SIG-M5 treated with dmso at 0.1 percent for 504 hours (cell line): ENCODE measurements around the gene FAM200B.

Source experiments
- DNase-seq: peaks from one replicate; lab custom pipeline; 2025; ENCODE audit not compliant: unreplicated experiment; lab: John Stamatoyannopoulos, UW

The FAM200B gene

DNA sequence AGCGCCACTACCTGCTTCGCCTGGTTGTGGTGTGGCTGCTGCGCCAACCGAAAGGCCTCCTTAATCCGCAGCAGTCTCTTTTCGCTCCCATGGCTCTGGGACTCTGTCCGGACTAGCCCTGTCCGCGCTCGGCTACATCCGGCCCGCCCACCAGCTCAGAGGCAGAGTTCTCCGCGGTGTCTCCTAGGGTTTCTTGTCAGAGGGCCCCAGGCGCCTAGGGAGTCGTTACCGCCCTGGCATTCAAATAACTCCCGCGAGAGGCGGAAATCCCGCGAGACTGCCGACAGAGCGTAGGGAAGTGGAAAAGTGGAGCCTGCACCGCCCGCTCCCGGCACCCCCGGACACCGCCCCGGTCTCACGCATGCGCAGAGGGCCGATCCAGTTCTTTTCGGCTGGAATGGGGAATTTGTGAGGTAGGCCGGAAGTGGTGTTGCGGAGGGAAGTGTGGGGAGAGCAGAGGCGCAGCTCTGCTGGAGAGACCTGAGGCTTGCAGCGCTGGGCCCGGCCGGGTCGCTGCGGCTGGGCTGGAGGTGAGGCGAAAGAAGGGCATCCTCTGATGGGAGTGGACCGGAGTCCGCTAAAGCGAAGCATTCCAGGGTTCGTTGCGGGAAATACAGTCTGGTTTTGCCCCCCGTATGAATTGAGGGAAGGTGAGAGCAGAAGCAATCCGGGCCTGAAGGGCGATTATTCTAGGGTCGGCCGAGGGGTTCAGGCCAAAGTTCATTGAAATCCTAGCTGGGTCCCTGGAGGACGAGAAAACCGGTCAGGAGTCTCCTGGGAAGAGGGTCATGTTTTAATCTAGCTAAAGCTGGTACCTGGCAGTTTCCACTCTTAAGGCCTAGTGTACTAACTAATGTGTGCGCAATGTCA, at the start of gene FAM200B:
Gene FAM200B, plus strand, starts transcription at position 456 of the 870 bp plus-strand sequence. CDS start 5,151 bp downstream, outside the sequence.
- peak; percentile 96 for DNase-seq

DNA sequence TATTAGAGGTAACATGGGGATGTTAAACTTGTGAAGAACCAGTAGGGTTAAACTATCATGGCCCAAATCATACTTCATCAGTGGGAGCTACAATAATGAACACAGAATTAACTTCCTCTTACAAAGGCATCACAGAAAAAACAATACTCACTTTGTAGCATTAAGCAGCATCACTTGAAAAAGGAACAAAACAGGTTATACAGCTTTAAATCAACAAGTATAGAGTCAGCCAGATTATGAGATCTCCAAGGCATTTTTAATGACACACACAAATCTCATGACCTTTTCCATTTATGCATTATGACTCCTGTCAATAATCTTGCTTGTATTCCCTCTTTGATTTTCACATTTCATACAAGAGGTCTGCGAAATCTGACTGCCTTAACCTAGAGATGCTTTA, 44.8 kb upstream of the FAM200B start:
- peak; percentile 42 for DNase-seq

DNA sequence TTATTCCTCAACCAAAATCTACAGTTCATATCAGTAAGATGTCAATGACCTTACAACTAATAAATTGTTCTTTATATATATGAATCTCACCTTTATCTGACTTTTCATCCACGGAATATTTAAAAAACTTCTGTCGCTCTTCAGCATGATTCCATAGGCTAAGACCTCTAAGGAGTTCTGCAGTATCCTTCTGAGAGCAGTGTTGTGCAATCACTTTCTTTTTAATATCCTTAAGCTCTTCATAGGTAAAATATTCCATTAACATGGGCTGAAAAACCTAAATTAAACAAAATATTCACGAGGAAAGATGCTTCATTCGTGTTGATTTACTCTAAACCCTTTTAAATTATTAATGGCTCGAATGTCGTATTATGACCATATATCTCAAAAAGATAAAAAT, 43.2 kb upstream of the FAM200B start:
- DNase-seq = no peak

DNA sequence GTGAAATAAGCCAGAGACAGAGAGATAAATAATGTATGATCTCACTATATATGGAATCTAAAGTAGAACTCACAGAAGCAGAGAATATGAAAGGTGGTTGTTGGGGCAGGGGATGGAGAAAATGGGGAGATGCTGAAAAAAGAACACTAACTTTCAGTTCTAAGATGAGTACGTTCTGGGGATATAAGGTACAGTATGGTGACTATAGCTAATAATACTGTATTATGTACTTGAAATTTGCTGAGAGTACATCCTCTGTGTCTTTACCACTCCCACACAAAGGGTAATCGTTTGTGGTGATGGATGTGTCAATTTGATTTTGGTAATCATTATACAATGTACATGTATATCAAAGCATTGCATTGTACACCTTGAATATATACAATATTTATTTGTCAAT, 33.0 kb upstream of the FAM200B start:
- DNase-seq = no peak

DNA sequence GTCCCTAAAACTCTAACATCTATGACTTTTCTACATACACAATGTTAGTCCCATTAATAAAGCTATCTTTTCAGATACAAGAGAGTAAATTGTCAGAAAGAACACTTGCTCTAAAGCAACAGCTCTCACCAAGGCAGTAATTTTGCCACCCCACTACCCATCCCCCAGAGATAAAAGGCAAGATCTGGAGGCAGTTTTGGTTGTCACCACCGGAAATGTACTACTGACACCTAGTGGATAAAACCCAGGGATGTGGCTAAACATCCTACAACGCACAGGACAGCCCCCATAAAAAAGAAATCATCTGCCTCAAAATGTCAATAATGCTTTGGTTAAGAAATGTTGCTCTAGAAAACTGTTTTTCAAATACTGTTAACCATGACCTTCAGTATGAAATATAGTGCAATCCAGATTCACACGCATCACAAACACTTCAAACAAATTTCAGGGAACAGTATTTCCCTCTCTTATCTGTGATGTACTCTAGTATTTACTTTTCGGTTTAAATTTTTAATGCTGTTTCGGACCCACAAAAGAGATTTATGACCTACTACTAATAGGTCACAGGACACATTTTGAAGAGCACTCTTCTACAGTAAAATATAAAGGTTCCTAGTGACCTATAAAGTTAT, 31.6 kb upstream of the FAM200B start:
- DNase-seq = peak; percentile 83

DNA sequence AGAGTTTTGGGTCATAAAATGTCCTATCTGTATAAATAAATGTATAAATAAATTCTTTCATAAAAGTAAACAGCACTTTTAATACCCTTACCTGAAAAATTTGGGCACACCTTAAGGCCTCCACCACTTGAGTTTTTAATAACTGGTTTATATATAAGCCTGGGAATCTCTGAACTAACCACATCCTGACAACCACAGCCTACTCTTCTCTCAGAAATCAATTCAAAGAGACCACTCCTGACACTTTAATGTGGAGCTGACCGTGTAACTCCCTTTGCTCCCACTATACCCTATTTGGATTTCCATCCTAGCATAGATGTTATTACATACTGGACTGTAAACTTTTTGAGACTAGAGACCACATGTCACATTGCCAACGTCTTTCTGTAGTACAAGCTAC, 30.0 kb upstream of the FAM200B start:
- no peak for DNase-seq

DNA sequence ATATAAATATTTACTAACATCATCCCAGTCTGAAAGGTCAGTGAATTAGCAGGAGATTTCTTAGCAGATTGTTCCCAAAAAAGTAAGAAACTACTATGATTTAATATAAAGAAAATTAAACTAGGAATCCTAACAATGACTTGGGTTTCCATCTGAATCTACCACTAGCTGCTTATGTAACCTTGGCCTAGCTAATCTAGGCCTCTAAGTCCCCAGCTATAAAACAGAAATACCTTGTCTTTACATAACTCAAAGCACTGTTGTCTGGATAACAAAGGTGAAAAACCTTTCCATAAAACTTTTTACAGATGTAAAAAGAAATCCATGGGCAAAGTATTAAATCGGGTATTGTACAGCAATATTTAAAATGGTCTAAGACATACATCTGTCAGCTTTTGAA, 29.4 kb upstream of the FAM200B start:
- DNase-seq = no peak

DNA sequence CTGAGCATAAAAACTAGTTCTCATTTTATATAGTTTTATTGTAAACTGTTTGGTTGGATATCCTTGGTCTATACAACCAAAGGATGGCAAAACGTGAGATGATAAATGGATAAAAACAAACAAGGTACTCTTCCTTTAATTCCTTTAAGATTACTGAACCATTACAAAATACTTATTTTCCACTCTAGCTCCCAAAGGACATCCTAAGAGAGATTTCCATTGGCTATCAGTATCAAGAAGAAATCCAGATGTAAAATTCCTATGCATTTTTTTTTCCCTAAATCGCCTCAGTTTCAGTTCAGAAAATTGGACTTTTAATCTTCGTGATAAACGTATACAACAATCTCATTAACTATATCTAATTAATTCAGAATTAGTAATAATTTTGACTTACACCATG, 28.8 kb upstream of the FAM200B start:
- DNase-seq = no peak

DNA sequence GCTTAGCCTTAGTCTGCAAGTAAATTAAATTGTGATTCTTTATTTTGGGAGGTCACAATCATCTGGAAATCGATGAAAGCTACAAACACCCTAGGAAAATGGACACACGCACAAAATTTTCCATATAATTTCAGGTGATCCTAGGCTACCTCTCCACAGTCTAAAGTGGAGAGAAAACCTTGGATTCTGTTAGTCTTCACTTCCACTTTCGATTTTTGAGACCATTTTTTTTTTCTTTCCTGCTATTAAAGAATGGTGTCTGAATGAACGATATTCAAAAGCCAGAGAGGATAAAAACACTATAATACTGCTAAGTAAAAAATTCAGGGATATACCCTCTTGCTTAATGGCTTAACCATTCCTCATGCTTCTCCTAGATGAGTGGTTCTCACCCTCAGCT, 28.2 kb upstream of the FAM200B start:
- DNase-seq = no peak

DNA sequence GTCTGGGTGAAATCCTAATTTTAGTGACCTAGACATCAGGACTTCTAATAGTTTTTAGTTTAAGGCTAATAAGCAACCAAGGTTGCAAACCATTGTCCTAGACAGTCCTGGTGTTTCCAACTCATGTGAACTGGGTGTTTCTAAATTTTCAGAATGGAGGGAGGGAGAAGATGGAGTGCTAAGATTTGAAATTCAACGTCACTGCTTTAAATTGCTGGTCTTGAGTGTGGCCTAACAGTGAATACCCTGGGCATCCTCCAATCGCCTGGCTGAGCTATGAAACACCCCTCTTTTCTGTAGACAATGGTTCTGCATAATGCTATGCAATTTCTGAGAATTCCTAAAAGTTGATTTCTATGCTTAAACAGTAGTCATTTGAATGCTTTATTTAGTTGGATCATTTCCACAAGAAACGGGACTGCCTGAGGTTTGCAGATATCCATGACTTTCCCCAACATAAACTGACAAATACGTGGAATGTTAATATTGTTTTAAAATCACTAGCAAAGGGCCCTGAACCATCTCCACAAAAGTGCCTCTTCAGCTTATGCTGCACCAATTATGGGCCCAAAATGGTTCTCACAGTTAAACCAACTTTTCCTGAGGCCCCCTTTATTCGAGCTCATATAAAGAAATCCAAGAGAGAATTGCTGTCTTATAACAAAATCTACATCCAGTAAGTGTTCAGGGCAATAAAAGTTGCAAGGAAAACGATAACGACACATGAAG, 27.6 kb upstream of the FAM200B start:
- peak; percentile 72 for DNase-seq

DNA sequence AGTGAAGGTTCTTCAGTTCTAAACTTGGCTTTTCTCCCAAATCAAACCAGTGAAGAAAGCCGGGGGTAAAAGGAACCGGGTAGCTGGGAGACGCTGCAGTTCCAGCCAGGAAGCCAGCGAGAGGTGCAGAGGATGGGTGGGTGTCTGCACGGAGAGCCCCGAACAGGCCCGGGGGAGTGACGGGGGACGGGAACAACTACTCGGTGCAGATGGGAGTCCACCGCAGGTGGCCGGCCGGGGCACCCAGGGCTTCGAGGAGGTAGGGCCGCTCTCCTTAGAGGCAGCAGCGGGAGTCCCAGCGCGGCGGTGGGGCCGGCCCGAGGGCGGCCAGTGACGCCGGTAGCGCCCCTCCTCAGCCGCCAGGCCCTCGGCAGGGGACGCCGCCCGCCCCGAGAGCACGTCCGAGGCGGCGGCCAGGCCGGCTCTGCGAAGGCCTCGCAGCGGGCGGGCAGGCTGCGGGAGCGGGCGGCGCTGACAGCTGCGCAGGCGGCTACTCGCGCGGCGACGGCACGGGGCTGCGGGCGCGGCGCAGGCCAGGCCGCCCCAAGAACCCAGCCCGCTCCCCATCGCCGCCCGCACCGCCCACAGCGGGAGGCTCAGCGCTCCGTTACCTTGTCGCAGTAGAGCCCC, 26.9 kb upstream of the FAM200B start:
- peak; percentile 17 for DNase-seq

DNA sequence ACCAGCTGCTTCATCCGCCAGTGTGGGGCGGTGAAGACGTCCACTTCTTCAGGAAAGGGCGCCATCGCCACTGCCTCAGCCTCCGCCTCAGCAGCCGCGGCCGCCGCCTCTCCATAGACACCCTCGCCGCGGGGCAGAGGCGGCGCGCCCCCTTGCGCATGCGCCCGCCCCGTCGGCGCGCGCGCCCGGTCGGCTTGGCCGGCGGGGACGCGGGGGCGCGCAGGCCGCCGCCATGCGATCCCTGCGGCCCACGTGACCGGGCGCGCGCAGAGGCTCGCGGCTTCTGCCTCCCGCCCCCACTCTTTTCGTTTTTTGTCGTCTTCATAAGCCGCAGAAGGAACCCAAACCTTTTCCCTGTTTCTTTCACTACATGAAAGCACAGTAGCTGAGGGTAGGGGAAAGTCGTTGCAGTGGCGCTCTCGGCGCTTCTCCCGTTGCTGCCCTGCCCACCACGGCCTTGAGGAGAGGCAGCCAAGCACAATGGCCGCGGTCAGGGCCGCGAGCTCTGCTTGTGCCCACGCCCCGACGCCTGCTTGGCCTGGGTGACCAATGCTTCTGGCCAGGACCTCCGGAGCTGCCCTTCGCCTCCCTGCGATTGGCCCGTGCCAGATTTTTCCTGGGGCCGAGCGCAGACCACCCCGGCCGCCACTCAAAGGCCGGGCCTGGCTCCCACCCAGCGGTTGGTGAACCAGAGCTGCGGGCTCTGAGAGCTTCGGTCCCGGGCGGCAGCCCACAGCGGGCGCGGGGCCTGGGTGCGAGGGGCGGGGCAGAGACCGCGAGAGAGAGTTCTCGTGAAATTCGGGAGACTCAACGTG, 26.2 kb upstream of the FAM200B start, which contains the start of gene FBXL5:
Gene FBXL5, minus strand, starts transcription at position 135 of the 815 bp plus-strand sequence. Its CDS starts 70 bp downstream, at position 65.
- DNase-seq = peak; percentile 72

DNA sequence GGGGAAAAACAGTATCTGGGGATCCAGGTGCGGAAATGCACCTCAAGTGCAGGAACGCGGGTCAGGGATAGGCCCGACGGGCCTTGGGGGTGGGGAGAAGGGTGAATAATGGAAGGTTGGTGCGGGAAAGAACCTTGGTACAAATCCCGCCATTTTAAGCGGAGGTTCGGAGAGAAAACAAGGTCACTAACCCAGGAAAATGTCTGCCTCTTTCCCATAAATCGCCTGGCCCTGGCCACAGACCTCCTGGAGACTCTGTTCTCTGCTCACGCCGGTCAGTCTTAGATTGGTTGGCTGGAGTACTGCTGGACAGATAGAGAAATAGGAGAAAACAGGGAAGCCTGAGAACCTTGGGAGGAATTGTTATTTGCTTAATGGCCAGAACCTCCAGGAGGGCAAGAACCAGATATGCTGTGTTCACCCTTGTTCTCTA, 25.6 kb upstream of the FAM200B start:
- DNase-seq = no peak

DNA sequence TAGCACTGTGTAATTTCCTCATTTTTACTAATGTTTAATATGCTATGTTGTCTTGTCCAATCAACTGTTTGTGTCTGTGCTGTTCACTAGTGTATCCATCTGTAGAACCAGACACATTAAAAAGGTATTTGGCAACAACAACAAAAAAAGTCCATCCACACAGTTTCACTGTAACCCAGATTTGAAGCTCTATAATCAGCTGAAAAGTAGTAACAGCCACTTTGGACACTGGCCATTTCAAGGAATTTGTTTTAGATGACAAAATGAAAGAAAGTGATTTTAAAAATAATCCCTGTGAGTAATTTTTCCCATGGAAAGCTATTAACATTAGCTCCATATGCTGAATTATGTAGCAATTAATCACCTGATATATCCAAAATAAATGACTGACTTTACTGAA, 24.3 kb upstream of the FAM200B start:
- DNase-seq = no peak

DNA sequence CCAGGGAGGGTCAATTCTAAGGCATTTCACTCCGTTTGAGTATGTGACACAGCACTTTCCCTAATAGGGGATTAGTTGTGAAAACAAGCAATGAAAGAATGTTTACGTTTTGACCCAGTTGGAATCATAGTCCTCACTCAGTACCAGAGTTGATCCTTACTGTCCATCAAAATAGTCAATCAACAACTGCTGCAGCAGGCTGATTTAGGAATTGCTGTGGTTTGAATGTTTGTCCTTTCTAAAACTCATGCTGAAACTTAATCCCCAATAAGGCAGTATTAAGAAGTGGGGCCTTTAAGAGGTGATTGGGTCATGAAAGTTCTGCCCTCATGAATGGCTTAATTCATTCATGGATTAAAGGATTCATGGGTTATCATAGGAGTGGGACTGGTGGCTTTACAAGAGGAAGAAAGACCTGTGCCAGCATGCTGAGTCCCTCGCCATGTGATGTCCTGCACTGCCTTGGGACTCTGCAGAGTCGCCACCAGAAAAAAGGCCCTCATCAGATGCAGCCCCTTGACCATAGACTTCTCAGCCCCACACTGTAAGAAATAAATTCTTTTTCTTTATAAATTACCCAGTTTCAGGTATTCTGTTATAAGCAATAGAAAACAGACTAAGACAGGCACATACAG, 23.4 kb upstream of the FAM200B start:
- no peak for DNase-seq

DNA sequence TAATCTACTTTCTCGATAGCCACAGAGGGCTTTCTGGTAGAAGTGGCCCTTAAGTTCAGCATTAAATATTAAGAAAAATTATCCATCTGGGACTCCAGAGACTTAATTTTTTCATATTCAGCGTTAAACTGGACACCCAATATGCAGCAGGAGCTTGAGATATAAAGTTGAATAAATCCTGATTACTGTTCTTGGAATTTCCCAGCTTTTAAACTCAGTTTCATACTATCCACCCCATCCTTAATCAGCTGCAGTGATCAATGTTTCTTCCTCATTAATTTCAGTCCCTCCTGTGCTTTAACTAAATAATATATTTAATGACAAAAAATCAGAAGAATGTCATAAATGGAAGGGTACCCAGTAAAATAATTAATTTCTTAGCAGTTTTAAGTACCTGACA, 22.8 kb upstream of the FAM200B start:
- DNase-seq = no peak

DNA sequence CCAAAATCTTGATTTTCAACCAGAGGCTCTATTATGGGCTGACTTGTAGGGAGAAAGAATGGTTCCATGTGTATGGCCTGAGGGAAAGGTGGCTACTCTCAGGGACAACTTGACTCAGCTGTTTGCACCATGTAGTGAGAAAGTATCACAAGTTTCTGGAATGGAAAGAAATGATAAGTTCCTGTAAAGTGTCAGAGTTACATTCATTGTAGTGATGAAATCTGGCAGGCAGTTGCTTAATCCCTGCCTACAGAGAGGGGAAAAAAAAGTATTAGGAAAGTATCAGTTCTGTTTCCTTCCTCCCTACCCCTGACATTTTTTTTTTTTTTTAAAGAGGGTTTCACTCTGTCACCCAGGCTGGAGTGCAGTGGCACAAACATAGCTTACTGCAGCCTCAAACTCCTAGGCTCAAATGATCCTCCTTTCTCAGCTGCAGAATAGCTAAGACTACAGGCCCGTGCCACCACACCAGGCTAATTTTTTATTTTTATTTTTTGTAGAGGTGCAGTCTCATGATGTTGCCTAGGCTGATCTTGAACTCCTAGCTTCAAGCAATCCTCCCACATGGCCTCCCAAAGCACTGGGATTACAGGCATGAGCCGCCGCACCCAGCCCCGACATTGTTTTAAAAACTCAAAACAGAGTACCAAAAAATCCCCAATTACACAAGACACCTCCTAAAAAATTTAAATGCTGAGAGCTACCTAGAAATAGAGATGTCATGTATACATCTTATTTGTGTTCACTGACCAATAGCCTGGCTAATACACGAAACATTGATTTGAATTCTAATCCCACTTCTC, 21.7 kb upstream of the FAM200B start:
- peak; percentile 96 for DNase-seq

DNA sequence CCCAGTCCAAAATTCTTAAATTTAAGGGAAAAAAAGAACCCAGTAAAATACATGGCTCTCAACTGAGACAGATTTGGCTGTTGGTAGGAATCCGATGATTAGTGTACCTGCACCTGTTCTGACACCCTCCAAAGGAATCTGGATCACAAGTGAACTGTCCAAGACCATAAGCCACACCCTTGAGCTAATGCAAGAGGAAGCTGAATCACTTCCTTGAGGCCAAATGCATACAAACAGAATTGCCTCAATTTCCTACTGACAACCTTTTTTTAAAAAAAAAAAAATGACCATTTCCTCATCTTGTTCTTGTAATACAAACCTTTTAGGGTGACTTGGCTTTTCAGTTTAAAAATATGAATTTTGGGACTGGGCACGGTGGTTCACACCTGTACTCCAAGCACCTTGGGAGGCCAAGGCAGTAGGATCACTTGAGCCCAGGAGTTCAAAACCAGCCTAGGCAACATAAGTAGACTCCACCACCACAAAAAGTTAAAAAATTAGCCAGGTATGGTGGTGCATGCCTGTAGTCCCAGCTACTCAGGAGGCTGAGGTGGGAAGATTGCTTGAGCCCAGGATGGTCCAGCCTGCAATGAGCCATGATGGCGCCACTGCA, 15.8 kb upstream of the FAM200B start:
- peak; percentile 82 for DNase-seq

DNA sequence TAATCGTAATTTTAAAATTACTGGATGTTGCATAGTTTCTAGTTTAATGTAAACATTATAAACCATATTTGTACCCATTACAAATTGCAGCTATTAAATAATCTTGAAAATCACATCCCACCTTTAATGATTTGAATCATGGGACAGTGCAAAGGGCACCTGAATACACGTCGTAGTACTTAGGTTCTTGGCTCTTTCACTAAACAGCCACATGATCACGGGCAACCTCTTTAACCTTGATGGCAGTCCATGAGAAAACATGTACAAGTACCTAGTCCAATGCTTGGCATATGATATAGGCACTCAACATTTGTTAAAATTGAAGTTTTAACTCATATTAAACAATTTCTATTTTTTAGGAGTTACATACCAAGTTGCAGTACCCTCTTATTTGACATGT, 14.6 kb upstream of the FAM200B start:
- no peak for DNase-seq
